ENCODE data around the gene FAM72A. TPM values are rescaled to one million over a fixed set of nuclear protein-coding genes. Genes with fewer than 3 reads are reported as not detected.
"Not testable (repeated sequence)": the region's sequence is repeated elsewhere in the genome, so short reads cannot be mapped to it uniquely, and the experiment has no call there.

The FAM72A gene
- total and polyA plus RNA-seq, 7 donors, result 0.71 to 4.9 (median 0.94) TPM; not detected in 1

GRCh38 chr1:206225386-206225785 lies 22.7 kb upstream of the FAM72A start:
- H3K4me3 ChIP-seq; H3K4me1 ChIP-seq; H3K27me3 ChIP-seq; H3K27ac ChIP-seq; H3K9me3 ChIP-seq; H3K36me3 ChIP-seq; intact Hi-C loops (cut with DNase I); DNase-seq: not testable (repeated sequence)
- WGBS, 2 donors, result 89 to 94% methylated on average over 4 of the region's 4 CpGs

- H3K27ac ChIP-seq; DNase-seq; H3K9me3 ChIP-seq; H3K4me3 ChIP-seq; H3K27me3 ChIP-seq; intact Hi-C loops (cut with DNase I); H3K4me1 ChIP-seq; H3K36me3 ChIP-seq: not testable (repeated sequence)
- 93% methylated on average over 2 of the region's 6 CpGs for WGBS, 2 donors
Measured at GRCh38 chr1:206224190-206224776, 21.6 kb upstream of the FAM72A start.

- H3K9me3 ChIP-seq; H3K4me1 ChIP-seq; H3K36me3 ChIP-seq; H3K27ac ChIP-seq; H3K27me3 ChIP-seq; intact Hi-C loops (cut with DNase I); DNase-seq; H3K4me3 ChIP-seq: not testable (repeated sequence)
- WGBS, 2 donors, result no CpG with 5 or more reads among the region's 4 CpGs
Measured at GRCh38 chr1:206221585-206221984, 18.9 kb upstream of the FAM72A start.

- H3K27me3 ChIP-seq; H3K36me3 ChIP-seq; H3K4me1 ChIP-seq; H3K9me3 ChIP-seq; intact Hi-C loops (cut with DNase I); H3K4me3 ChIP-seq: not testable (repeated sequence)
- 71 to 75% methylated on average over 4 of the region's 4 CpGs for WGBS, 2 donors
- H3K27ac ChIP-seq, result peak overlapping the region in 1 of 4 donors; percentile 20
- peak; percentile 62 for DNase-seq
Measured at GRCh38 chr1:206220332-206221000, 17.8 kb upstream of the FAM72A start.

DNA sequence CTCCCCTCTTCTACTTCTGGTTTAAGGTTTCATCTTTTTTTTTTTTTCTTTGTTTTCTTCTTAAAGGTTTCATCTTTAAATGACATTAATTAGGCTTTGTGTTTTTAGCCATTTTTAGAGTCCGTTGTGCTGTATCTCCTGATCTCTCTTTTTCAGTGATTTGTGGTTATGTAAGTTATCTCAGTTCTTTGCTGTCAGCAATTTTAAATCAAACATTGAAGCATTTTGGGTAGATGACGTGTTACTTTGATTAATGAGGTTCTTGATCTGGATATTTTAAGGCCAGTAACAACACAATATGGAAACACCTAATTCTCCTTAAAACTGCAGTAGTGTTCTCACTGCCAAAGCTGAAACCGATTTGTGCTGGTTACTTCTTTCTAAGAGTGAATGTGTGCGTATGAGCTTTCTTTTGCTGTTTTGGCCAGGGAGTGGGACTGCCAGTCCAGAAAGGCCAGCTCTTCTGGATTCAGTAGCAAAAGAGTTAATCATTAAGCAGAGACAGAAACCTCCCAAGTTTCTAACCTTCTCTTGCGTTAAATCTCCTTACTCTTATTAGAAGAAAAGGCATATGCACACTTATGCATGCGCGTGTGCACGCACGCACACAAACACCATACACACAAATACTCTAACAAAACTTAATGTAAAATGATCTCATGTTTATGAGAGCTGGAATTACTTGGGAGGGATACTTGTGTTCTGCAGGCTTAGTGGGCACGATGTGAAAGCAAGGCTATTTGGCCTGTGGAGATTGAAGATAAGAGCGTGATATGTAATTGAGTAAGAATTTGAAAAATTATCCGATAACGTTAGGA lies 17.1 kb upstream of the FAM72A start:
- H3K4me1 ChIP-seq; H3K27ac ChIP-seq; intact Hi-C loops (cut with DNase I); H3K9me3 ChIP-seq; H3K36me3 ChIP-seq; H3K4me3 ChIP-seq; DNase-seq; H3K27me3 ChIP-seq: not testable (repeated sequence)
- WGBS, 2 donors, result 77 to 86% methylated on average over 5 of the region's 13 CpGs

GRCh38 chr1:206218765-206219164 lies 16.1 kb upstream of the FAM72A start:
- H3K27me3 ChIP-seq; H3K36me3 ChIP-seq; H3K4me1 ChIP-seq; intact Hi-C loops (cut with DNase I); H3K9me3 ChIP-seq; DNase-seq; H3K27ac ChIP-seq; H3K4me3 ChIP-seq: not testable (repeated sequence)
- WGBS, 2 donors, result no CpG with 5 or more reads among the region's 2 CpGs

GRCh38 chr1:206218285-206218684 lies 15.6 kb upstream of the FAM72A start:
- DNase-seq; H3K27ac ChIP-seq; H3K4me3 ChIP-seq; H3K36me3 ChIP-seq; intact Hi-C loops (cut with DNase I); H3K9me3 ChIP-seq; H3K27me3 ChIP-seq; H3K4me1 ChIP-seq: not testable (repeated sequence)
- 78 to 87% methylated on average over 2 of the region's 3 CpGs for WGBS, 2 donors

GRCh38 chr1:206215600-206216392 lies 13.2 kb upstream of the FAM72A start:
- WGBS, 2 donors, result 88 to 90% methylated on average over 4 of the region's 7 CpGs

DNA sequence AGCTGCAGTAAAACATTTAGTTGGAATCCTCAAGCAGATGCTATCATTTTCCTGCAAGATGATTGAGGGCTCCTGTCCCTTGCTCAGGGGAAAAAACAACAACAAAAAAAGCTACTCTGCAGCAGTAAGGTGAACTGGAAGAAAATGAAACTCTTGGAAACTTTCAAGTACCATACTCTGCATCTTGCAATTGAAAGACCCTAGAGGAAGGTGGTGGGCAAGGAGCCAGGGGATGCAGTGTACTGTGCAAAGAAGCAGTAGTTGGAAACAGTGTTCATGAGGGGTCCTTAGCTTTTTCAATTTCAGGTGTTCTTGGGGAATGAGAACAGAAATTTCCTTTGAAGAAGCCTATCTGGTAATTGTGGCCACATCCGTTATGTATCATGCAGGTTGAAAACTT lies 8.2 kb upstream of the FAM72A start:
- H3K36me3 ChIP-seq; intact Hi-C loops (cut with DNase I); H3K9me3 ChIP-seq; H3K4me1 ChIP-seq; H3K4me3 ChIP-seq; H3K27me3 ChIP-seq; H3K27ac ChIP-seq: not testable (repeated sequence)
- WGBS, 2 donors, result no CpG with 5 or more reads among the region's 1 CpG
- peak; percentile 59 for DNase-seq

More at GRCh38 chr1:206215600-206216392, 13.2 kb upstream of the FAM72A start:
- H3K27ac ChIP-seq; H3K27me3 ChIP-seq; H3K4me1 ChIP-seq; DNase-seq; H3K4me3 ChIP-seq; H3K9me3 ChIP-seq; H3K36me3 ChIP-seq; intact Hi-C loops (cut with DNase I): not testable (repeated sequence)

- DNase-seq; H3K4me1 ChIP-seq; H3K9me3 ChIP-seq; intact Hi-C loops (cut with DNase I); H3K36me3 ChIP-seq; H3K27me3 ChIP-seq: not testable (repeated sequence)
- Histone ChIP-seq H3K4me3 (peak overlapping the region; percentile 19 to 40 (median 30)), H3K27ac (peak overlapping the region in 1 of 4 donors; percentile 51)
- 1 to 2% methylated on average over 19 to 20 of the region's 31 CpGs for WGBS, 2 donors
Measured at GRCh38 chr1:206205569-206205968, 2.9 kb upstream of the FAM72A start.

DNA sequence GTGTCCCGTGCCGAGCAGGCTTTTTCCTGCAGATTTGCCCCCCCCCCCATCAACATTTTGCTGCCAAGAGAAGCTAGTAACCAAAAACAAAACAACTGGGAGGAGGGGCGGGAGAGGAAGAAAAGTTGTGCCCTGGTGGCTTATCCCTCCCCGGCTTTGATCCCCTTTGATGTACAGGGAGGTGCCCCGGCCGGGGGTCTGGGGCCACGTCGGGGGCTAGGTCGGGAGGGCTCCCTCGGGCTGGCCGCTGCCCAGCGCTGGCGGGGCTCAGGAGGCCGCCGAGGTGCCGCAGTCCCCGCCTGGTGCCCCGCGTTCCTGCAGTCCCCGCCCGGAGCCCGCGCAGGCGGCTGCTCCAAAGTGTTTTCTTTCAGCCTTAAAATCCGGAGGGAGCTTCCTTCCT lies 2.2 kb upstream of the FAM72A start:
- peak overlapping the region; percentile 28 to 52 (median 51) for H3K4me3 ChIP-seq
- WGBS, 2 donors, result 1% methylated on average over 24 to 25 of the region's 25 CpGs
- H3K36me3 ChIP-seq; intact Hi-C loops (cut with DNase I); H3K27me3 ChIP-seq; H3K9me3 ChIP-seq; H3K4me1 ChIP-seq: not testable (repeated sequence)
- H3K27ac ChIP-seq, result peak overlapping the region; percentile 69 to 76 (median 73)
- peak; percentile 62 for DNase-seq

- intact Hi-C loops (cut with DNase I), result not testable (repeated sequence)
- peak; percentile 57 for DNase-seq
- H3K27ac ChIP-seq, result peak overlapping the region; percentile 71 to 76 (median 73)
Measured at GRCh38 chr1:206204159-206204511, 1.5 kb upstream of the FAM72A start.

More at GRCh38 chr1:206204159-206204511, 1.5 kb upstream of the FAM72A start:
- 0% methylated on average over 3 to 5 of the region's 25 CpGs for WGBS, 2 donors
- not testable (repeated sequence) for H3K27me3 ChIP-seq, H3K9me3 ChIP-seq, H3K36me3 ChIP-seq, H3K4me1 ChIP-seq
- H3K4me3 ChIP-seq, result peak overlapping the region; percentile 29 to 54 (median 42)
